GM12878 (cell line): ENCODE measurements around the gene ING4.

Experiments
- BCL11A ChIP-seq: IDR thresholded peaks from 2 replicates; pipeline ENCODE4 v1.6.1; 2011; ENCODE audit warnings: low read depth, low read length
- CBX5 ChIP-seq: sonication (generic); IDR thresholded peaks from 2 replicates; pipeline ENCODE4 v1.6.1; 2016; ENCODE audit warnings: low read depth, moderate library complexity, mild to moderate bottlenecking, inconsistent platforms
- CHD4 ChIP-seq: fragments of 200-600 bp; sonication (generic); IDR thresholded peaks from 2 replicates; pipeline ENCODE4 v1.6.1; 2016; ENCODE audit warnings: mild to moderate bottlenecking
- POLR2AphosphoS5 ChIP-seq: IDR thresholded peaks from 2 replicates; pipeline ENCODE4 v1.6.1; 2011; ENCODE audit warnings: mild to moderate bottlenecking, low read length, inconsistent platforms
- POU2F2 ChIP-seq: IDR thresholded peaks from 3 replicates; pipeline ENCODE4 v1.6.1; 2011; ENCODE audit warnings: low read depth, mild to moderate bottlenecking, low read length, borderline replicate concordance
- SP1 ChIP-seq: IDR thresholded peaks from one replicate; pipeline ENCODE4 v1.6.1; 2011; ENCODE audit warnings: low read depth, low read length
- ZNF384 ChIP-seq: IDR thresholded peaks from 2 replicates; pipeline ENCODE4 v1.6.1; 2012; ENCODE audit warnings: low read depth, mild to moderate bottlenecking, low read length, improper control_type of control experiment, borderline replicate concordance
- TF ChIP-seq, protein P1 (sequence below), 3 experiments: IDR thresholded peaks in 2 of 3; conservative IDR thresholded peaks in 1 of 3; 2 replicates each; pipeline ENCODE4 v1.5.1; 2011; ENCODE audit warnings: low read depth in 3 of 3, low read length in 3 of 3, mild to moderate bottlenecking in 3 of 3, control low read depth in 2 of 3, moderate library complexity in 2 of 3, inconsistent platforms in 1 of 3, mixed read lengths in 1 of 3; ENCODE audit not compliant: control insufficient read depth in 2 of 3, insufficient read depth in 1 of 3; ENCODE audit errors: extremely low read depth in 1 of 3

DNA sequence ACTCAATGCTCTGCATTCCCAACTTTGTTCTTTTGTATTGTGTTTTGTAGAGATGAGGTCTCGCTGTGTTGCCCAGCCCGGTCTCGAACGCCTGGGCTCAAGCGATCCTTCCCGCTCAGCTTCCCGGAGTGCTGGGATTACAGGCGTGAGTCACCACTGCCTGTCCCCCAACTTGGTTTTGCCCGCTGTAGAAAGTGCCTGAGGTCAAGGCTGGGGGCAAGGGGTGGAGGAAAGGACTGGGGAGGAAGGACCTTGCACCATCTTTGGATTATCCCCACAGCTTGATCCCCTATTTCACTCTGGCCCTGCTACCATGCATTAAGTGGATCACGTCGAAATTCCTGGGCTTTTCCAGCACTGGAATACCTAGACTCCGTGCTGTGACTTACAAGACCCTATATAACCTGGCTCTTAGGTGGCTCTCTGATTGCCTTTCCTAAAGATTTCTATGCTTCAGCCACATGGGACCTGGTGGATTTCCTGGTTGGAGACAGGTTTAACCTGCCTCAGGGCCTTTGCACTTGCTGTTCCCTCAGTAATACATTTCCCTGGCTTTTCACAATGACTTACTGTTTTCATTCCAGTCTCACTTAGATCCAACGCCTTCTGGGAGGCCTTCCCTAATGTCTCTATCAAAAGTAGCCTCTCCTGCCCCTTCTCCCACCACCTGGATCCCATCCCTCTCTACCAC is 38.3 kb upstream of the ING4 start:
- TF ChIP-seq POU2F2 (no peak), POLR2AphosphoS5 (no peak), CBX5 (no peak), SP1 (no peak), BCL11A (no peak), ZNF384 (no peak), CHD4 (no peak)
- TF ChIP-seq, protein P1, sequence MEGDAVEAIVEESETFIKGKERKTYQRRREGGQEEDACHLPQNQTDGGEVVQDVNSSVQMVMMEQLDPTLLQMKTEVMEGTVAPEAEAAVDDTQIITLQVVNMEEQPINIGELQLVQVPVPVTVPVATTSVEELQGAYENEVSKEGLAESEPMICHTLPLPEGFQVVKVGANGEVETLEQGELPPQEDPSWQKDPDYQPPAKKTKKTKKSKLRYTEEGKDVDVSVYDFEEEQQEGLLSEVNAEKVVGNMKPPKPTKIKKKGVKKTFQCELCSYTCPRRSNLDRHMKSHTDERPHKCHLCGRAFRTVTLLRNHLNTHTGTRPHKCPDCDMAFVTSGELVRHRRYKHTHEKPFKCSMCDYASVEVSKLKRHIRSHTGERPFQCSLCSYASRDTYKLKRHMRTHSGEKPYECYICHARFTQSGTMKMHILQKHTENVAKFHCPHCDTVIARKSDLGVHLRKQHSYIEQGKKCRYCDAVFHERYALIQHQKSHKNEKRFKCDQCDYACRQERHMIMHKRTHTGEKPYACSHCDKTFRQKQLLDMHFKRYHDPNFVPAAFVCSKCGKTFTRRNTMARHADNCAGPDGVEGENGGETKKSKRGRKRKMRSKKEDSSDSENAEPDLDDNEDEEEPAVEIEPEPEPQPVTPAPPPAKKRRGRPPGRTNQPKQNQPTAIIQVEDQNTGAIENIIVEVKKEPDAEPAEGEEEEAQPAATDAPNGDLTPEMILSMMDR (IDR thresholded peaks at IDR 0.05 in 2 of 3, conservative IDR thresholded peaks at IDR 0.05 in 1 of 3; ENCODE audit: control insufficient read depth in 2 of 3, extremely low read depth in 1 of 3, insufficient read depth in 1 of 3, low read depth in 3 of 3, low read length in 3 of 3), result no peak
